GM21390 (cell line): ENCODE results near the gene FKBP2.

Experiments used
- ATAC-seq: cut with Tn5 transposase; IDR thresholded peaks from one replicate; pipeline ENCODE4 v1.9.1; 2021; ENCODE audit not compliant: unreplicated experiment

FKBP2 gene

DNA sequence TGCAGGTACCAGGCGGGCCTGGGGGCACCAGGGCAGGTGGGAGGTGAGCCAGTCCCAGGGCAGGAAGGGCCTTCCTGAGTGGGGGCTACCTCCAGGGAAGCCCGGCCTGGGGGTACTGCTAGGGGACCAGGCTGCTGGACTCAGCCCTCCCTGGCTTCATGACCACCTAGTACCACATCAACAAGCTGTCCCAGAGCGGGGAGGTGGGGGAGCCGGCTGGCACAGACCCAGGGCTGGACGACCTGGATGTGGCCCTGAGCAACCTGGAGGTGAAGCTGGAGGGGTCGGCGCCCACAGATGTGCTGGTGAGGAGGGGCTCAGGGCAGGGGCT, 21.6 kb upstream of the FKBP2 start:
- no peak for ATAC-seq

- no peak for ATAC-seq
These were observed 21.1 kb upstream of the FKBP2 start for GRCh38 chr11:64219755-64220154.

GRCh38 chr11:64220271-64220670, 20.6 kb upstream of the FKBP2 start:
- no peak for ATAC-seq

DNA sequence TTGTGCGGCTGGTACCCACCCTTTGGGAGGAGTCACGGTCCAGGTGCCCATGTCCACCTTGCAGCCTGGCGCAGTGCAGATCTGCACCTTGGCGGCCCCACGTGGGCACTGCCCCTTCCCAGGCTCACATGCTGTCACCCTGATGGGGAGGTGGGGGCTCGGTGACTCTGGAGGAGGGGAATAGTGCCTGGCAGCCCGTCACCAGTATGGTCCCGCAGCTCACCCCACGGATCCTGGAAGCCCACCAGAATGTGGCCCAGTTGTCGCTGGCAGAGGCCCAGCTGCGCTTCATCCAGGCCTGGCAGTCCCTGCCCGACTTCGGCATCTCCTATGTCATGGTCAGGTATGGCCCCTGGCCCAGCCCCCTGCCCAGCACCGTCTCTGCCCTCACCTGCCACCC, 20.1 kb upstream of the FKBP2 start:
- ATAC-seq = no peak

- ATAC-seq = no peak
These were observed 18.3 kb upstream of the FKBP2 start for GRCh38 chr11:64222651-64223000.

DNA sequence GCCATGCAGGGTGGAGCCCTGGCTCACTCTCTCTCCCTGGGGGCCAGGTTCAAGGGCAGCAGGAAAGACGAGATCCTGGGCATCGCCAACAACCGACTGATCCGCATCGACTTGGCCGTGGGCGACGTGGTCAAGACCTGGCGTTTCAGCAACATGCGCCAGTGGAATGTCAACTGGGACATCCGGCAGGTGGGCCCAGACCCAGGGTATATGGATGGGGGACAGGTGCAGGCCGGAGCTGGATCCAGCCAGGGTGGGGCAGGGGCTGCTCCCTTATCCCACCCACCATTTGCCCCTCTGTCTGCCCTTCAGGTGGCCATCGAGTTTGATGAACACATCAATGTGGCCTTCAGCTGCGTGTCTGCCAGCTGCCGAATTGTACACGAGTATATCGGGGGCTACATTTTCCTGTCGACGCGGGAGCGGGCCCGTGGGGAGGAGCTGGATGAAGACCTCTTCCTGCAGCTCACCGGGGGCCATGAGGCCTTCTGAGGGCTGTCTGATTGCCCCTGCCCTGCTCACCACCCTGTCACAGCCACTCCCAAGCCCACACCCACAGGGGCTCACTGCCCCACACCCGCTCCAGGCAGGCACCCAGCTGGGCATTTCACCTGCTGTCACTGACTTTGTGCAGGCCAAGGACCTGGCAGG, 17.8 kb upstream of the FKBP2 start:
- ATAC-seq = no peak

- ATAC-seq = no peak
These were observed 16.6 kb upstream of the FKBP2 start for GRCh38 chr11:64224151-64224890.

DNA sequence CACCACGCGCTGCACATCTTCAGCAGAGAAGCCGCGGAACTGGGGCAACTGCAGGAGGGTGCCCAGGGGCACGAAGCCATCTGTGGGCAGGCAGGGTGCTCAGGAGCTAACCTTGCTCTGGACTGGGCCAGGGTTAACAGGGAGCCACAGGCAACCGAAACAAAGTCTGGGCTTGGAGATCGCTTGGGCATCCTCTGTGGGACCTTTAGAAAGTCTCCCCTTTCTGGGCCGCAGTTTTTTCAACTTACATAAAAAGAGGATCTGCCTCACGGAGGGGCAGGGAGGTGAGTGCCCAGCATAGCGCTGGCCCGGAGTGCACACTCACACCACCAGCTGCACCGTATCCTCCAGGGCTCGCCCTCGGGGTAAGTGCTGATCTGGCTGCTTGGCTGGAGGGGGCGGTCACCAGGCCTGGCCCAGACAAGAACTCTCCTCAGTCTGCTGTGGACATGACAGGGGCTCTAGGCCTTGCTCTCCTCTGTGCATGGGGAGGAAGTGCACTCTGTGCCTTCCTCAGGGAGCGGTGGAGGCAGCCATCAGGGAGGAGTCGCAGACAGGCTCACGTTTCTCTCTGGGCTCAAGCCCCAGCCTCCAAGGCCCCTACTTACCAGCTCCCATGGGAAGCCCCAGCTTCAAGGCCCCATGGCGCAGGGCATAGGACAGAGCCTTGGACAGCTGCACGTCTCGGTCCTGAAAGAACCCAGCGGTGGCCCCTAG, 15.8 kb upstream of the FKBP2 start:
- no peak for ATAC-seq

- ATAC-seq = peak; percentile 44
These were observed 15.0 kb upstream of the FKBP2 start, which contains the start of the genes NUDT22 and TRPT1 for GRCh38 chr11:64225608-64226506. Gene NUDT22, plus strand, starts transcription at chr11:64226274. Its CDS starts 379 bp downstream, at chr11:64226653. Gene TRPT1, minus strand, starts transcription at chr11:64226186. Its CDS starts 326 bp downstream, at chr11:64225860.

GRCh38 chr11:64226507-64227051, 14.3 kb upstream of the FKBP2 start:
- ATAC-seq = peak; percentile 26

- no peak for ATAC-seq
These were observed 13.4 kb upstream of the FKBP2 start for GRCh38 chr11:64227405-64227956.

DNA sequence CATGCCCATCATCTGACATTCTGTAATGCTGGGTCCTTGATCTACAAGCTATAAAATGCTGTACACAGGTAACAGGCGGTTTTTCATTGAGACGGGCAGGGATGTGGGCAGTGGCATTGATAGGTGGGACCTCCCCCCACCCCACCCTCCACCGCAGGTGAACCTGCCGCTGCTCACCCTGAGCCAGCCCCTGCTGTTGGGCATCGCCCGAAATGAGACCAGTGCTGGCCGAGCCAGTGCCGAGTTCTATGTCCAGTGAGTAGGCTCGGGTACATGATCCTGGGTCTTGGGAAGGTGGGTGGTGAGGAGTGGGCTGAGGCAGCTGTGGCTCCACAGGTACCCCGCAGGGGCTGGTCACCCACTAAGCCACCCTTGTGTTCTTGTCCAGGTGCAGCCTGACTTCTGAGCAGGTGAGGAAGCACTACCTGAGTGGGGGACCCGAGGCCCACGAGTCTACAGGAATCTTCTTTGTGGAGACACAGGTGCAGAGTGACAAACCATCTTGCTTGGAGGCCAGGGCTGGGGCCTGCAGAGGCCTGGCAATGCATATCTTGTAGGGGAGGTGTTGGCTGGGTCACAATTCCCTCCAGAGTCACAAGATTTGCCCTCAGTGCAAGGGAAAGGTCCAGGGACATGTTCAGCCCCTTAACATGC, 11.7 kb upstream of the FKBP2 start:
- ATAC-seq = no peak

DNA sequence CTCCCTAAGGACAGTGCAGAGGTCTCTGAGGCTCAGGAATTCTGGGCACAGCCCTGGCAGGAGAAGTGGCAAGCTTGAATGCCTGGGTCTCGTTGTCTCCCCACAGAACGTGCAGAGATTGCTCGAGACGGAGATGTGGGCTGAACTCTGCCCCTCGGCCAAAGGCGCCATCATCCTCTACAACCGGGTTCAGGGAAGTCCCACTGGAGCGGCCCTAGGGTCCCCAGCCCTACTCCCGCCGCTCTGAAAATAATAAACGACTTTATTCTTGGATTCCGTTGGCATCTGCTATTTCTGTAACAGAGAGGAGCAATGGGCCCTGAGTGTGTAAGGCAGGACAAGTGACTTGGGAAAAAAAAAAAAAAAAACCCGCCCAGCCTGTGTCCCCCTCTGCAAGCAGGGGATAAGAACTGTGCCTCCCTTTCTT, 11.1 kb upstream of the FKBP2 start:
- no peak for ATAC-seq

DNA sequence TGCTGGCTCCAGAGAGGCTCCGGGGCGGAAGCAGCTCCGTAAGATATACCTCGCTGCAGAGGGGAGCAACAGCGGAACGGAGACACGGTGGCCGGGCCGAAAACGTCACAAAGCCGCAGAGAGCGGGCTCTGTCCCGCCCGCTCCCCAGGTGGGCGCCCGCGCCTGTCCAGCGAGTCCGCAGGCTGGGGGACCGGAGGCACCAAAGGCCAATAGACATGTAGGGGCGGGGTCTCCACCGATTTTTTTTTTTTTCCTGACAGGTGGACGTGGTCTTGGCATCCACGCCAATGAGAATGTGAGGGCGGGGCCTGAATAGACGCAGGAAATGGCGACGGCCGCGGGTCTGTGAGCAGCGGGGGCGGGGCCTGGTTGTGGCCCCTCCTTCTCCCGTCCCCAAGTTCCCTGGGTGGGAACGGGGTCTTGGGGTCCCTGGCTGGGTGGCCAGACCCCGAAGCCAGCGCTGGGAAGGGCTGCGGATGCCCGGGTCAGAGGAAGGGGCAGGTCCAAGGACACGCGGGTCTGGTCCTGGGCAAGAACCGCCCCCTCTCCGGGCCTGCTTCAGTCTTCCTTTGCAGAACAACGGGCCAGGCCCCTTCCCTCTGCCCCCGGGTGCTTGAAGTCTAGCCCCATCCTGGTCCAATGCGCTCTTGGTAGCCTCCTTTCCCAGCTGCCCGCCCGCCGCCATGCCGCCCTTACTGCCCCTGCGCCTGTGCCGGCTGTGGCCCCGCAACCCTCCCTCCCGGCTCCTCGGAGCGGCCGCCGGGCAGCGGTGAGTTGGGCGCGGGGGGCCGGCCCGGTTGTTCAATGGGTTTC, 10.5 kb upstream of the FKBP2 start, which contains the start of gene DNAJC4:
Gene DNAJC4, plus strand, starts transcription at position 378 of the 814 bp plus-strand sequence. Its CDS starts 307 bp downstream, at position 685.
- peak; percentile 38 for ATAC-seq

DNA sequence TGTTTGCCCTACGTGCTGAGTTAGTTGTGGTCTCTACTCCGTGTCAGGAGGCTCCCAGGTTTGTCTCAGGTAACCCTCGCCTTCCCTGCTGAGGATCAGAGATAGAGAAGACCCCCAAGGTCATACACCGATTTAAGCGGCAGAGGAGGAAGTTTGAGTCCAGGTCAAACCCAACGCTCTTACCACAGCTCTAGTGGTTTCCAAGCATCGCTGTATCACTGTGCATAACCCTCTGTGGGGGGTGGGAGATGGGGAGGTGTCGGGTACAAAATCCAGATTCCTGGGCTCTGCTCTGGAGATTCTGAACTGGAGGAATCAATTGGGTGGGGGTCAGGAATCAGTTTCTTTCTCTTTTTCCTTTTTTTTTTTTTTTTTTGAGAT, 9.9 kb upstream of the FKBP2 start:
- ATAC-seq = no peak

DNA sequence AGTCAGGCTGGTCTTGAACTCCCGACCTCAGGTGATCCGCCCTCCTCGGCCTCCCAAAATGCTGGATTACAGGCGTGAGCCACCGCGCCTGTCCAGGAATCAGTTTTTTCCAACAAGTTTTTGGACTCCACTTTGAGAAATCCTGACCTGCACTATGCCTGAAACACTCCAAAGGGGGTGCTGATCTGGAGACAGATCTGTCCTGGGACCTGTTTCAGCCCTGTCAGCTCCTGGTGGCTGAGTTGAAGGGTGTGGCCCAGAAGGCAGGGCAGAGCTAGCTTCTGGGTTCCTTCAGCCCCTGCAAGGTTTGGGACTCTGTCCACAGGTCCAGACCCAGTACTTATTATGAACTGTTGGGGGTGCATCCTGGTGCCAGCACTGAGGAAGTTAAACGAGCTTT, 9.3 kb upstream of the FKBP2 start:
- ATAC-seq = no peak

DNA sequence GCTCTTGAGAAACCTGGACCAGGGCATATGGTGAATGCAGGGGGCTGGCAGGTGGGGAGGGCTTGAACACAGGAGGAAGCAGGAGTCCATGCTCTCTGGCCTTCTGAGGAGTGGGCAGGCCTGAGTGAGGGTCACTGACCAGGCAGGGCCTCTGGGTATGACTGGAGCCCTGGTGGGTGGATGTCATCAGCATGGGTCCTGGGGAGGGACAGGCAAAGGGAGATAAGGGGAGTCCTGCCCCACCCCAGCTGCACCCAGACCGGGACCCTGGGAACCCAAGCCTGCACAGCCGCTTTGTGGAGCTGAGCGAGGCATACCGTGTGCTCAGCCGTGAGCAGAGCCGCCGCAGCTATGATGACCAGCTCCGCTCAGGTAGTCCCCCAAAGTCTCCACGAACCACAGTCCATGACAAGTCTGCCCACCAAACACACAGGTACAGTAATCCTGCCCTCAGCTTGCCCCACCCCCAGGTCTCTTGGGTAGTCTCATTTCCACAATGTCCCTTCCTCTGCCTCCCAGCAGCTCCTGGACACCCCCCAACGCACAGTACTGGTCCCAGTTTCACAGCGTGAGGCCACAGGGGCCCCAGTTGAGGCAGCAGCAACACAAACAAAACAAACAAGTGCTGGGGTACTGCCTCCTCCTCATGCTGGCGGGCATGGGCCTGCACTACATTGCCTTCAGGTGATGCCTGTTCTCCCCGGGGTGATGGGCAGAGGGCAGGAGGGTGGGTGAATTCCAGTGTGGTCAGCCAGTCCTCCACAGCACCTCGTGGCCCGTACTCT, 8.5 kb upstream of the FKBP2 start:
- no peak for ATAC-seq

DNA sequence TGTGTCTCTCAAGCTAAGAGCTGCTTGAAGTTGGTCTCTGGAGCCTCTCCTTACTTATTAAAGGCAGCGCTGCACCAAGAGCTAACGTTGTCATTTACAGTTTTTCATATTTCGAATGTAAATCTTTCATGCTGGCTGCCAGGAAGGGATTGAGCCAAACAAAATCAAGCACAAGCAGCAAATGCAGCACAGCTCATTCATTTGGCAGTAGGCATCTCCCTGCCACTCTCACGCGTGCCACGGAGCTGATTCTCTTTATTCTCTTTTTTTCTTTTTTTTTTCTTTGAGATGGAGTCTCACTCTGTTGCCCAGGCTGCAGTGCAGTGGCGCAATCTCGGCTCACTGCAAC, 8.0 kb upstream of the FKBP2 start:
- no peak for ATAC-seq
